CD14-positive monocyte (primary cell): ENCODE data around the gene ACSL3. TPM values are rescaled to one million over a fixed set of nuclear protein-coding genes. Genes with fewer than 3 reads are reported as not detected.

ENCODE experiments used
- DNase-seq, 3 donors: peaks; one replicate each; pipeline ENCODE4 v3.0.0-alpha.2; 2011 to 2022
- H2AFZ ChIP-seq: 2 replicates; pipeline ENCODE4 v1.6.0; 2012; ENCODE audit warnings: mild to moderate bottlenecking, low read depth, low read length, inconsistent platforms; ENCODE audit not compliant: insufficient read depth, poor library complexity, severe bottlenecking
- H3K27ac ChIP-seq, 2 donors: 1 replicate in 1 of 2; 2 replicates in 1 of 2; pipeline ENCODE4 v1.5.1; 2012 to 2013; ENCODE audit warnings: low read length in 2 of 2, control low read depth in 1 of 2, inconsistent platforms in 1 of 2, low read depth in 1 of 2, mild to moderate bottlenecking in 1 of 2
- H3K27me3 ChIP-seq, 2 donors: one replicate each; pipeline versions ENCODE4 v1.6.0 to v1.6.1; 2011 to 2013; ENCODE audit warnings: low read length in 2 of 2; ENCODE audit not compliant: control insufficient read depth in 2 of 2, insufficient read depth in 2 of 2
- H3K36me3 ChIP-seq, 2 donors: replicated peaks in 1 of 2; 1 replicate in 1 of 2; 2 replicates in 1 of 2; pipeline versions ENCODE4 v1.5.1 to v1.6.1; 2012 to 2013; ENCODE audit warnings: low read length in 2 of 2, control low read depth in 1 of 2, inconsistent platforms in 1 of 2, mild to moderate bottlenecking in 1 of 2; ENCODE audit not compliant: insufficient read depth in 2 of 2, control insufficient read depth in 1 of 2
- H3K4me1 ChIP-seq, 2 donors: 1 replicate in 1 of 2; 2 replicates in 1 of 2; pipeline versions ENCODE4 v1.5.1 to v1.6.1; 2012 to 2013; ENCODE audit warnings: low read length in 2 of 2, control low read depth in 1 of 2, inconsistent platforms in 1 of 2, mild to moderate bottlenecking in 1 of 2, moderate library complexity in 1 of 2; ENCODE audit not compliant: insufficient read depth in 2 of 2, control insufficient read depth in 1 of 2
- H3K4me2 ChIP-seq: replicated peaks from 2 replicates; pipeline ENCODE3; 2012; ENCODE audit warnings: low read length, moderate library complexity, mild to moderate bottlenecking; ENCODE audit not compliant: poor library complexity, severe bottlenecking; ENCODE audit errors: extremely low read depth
- H3K4me3 ChIP-seq, 3 experiments: fragments of 200-600 bp in 1 of 3; sonication (generic) in 1 of 3; replicated peaks in 1 of 3; 1 replicate in 2 of 3; 2 replicates in 1 of 3; pipeline ENCODE4 v1.5.1; 2011 to 2013; ENCODE audit warnings: low read length in 3 of 3, mild to moderate bottlenecking in 3 of 3, control low read depth in 2 of 3, low read depth in 2 of 3, inconsistent platforms in 1 of 3, moderate library complexity in 1 of 3
- H3K79me2 ChIP-seq: 2 replicates; pipeline ENCODE4 v1.6.0; 2012; ENCODE audit warnings: mild to moderate bottlenecking, control low read depth, inconsistent platforms, low read length, moderate library complexity; ENCODE audit not compliant: insufficient read depth
- H3K9ac ChIP-seq: 2 replicates; pipeline ENCODE4 v1.6.0; 2017; ENCODE audit warnings: low read length, mild to moderate bottlenecking; ENCODE audit not compliant: insufficient read depth, poor library complexity, severe bottlenecking
- H3K9me3 ChIP-seq, 2 donors: replicated peaks in 1 of 2; 1 replicate in 1 of 2; 2 replicates in 1 of 2; pipeline versions ENCODE4 v1.5.1 to v1.6.1; 2012 to 2013; ENCODE audit warnings: low read length in 2 of 2, control low read depth in 1 of 2; ENCODE audit not compliant: control insufficient read depth in 1 of 2, insufficient read depth in 1 of 2
- H4K20me1 ChIP-seq: 2 replicates; pipeline ENCODE4 v1.6.0; 2012; ENCODE audit warnings: mild to moderate bottlenecking, low read length, control low read depth, moderate library complexity; ENCODE audit not compliant: insufficient read depth
- H3K27ac Mint-ChIP-seq, 7 donors: one replicate each; pipeline ENCODE4 v1.8.0; 2020; ENCODE audit warnings: mild to moderate bottlenecking in 7 of 7, mixed read lengths in 7 of 7, moderate library complexity in 6 of 7, inconsistent platforms in 2 of 7
- H3K27me3 Mint-ChIP-seq, 3 donors: one replicate each; pipeline ENCODE4 v1.8.0; 2021 to 2022; ENCODE audit warnings: low read depth in 3 of 3, mild to moderate bottlenecking in 3 of 3, mixed read lengths in 3 of 3, moderate library complexity in 3 of 3, inconsistent platforms in 1 of 3
- H3K36me3 Mint-ChIP-seq, 2 donors: one replicate each; pipeline ENCODE4 v1.8.0; 2020; ENCODE audit warnings: mixed read lengths in 2 of 2, inconsistent platforms in 1 of 2, mild to moderate bottlenecking in 1 of 2
- H3K4me1 Mint-ChIP-seq: one replicate; pipeline ENCODE4 v1.8.0; 2020; ENCODE audit warnings: mild to moderate bottlenecking, mixed read lengths
- H3K4me3 Mint-ChIP-seq, 2 donors: one replicate each; pipeline ENCODE4 v1.8.0; 2020; ENCODE audit warnings: mild to moderate bottlenecking in 2 of 2, mixed read lengths in 2 of 2, moderate library complexity in 1 of 2
- H3K9me3 Mint-ChIP-seq, 7 donors: one replicate each; pipeline ENCODE4 v1.8.0; 2020 to 2022; ENCODE audit warnings: mixed read lengths in 7 of 7, mild to moderate bottlenecking in 6 of 7, moderate library complexity in 6 of 7, inconsistent platforms in 2 of 7
- CTCF ChIP-seq: fragments of 200-600 bp; IDR thresholded peaks from one replicate; pipeline ENCODE4 v1.8.0; 2022; ENCODE audit warnings: antibody characterized with exemption, mild to moderate bottlenecking
- WGBS: methylation state at CpG from one replicate; pipeline ENCODE4 v1.1.5; 2013; ENCODE audit warnings: missing lambda C conversion rate; ENCODE audit not compliant: insufficient coverage; 5-methylcytosine and 5-hydroxymethylcytosine counted together
- intact Hi-C, 2 donors: fragments of 100-400 bp; cut with micrococcal nuclease; formaldehyde crosslinking; loops; one replicate each; pipeline versions ENCODE4 v1.15.0 to v1.15.1; 2023
- polyA plus RNA-seq, 3 donors: library from polyadenylated mRNA; depleted of rRNA in 1 of 3; unstranded in 2 of 3; stranded (reverse) in 1 of 3; fragments of 300-500 nt in 2 of 3; fragments of >200 nt in 1 of 3; fragmentation: Illumina TruSeq in 2 of 3; gene quantifications; 1 replicate in 2 of 3; 2 replicates in 1 of 3; pipeline ENCODE4 v1.2.3, GENCODE V29; 2012 to 2021

ACSL3 gene
- polyA plus RNA-seq, 3 donors = 8.8 to 24.4 (median 19.9) TPM

- Mint-ChIP-seq H3K27ac (peak overlapping the region in 1 of 7 donors; percentile 42), H3K4me3 (no peak overlapping the region)
These were observed 122.1 kb downstream of the ACSL3 start for GRCh38 chr2:222982909-222983265.

GRCh38 chr2:222984908-222985307 is 124.1 kb downstream of the ACSL3 start:
- H3K4me3 ChIP-seq = no peak overlapping the region
- no peak for DNase-seq
- H2AFZ ChIP-seq = no peak overlapping the region
- no peak for TF ChIP-seq CTCF
- peaks cover 0 to 16% (median 9%) of the 10 kb centered on the region in 7 donors for H3K9me3 Mint-ChIP-seq
- H3K4me1 Mint-ChIP-seq = peaks cover 11% of the 10 kb centered on the region
- H3K27ac Mint-ChIP-seq = no peak overlapping the region
- no peaks in the 10 kb centered on the region for H3K36me3 ChIP-seq
- intact Hi-C loops = no loop called here
- H3K36me3 Mint-ChIP-seq = no peaks in the 10 kb centered on the region
- H3K4me3 Mint-ChIP-seq = no peak overlapping the region
- no peak overlapping the region for H3K27ac ChIP-seq
- no peaks in the 10 kb centered on the region for H4K20me1 ChIP-seq
- peaks cover 2 to 6% (median 3%) of the 10 kb centered on the region in 3 donors for H3K27me3 Mint-ChIP-seq
- 83% methylated on average over 1 of the region's 2 CpGs for WGBS
- H3K4me1 ChIP-seq = peaks cover 7 to 9% of the 10 kb centered on the region in 2 donors
- H3K9ac ChIP-seq = no peak overlapping the region
- no peaks in the 10 kb centered on the region for H3K27me3 ChIP-seq
- no peaks in the 10 kb centered on the region for H3K9me3 ChIP-seq
- no peak overlapping the region for H3K4me2 ChIP-seq
- H3K79me2 ChIP-seq = no peaks in the 10 kb centered on the region

More at GRCh38 chr2:222982909-222983265, 122.1 kb downstream of the ACSL3 start:
- Histone ChIP-seq H3K36me3 (no peaks in the 10 kb centered on the region), H4K20me1 (no peaks in the 10 kb centered on the region), H3K27ac (no peak overlapping the region), H3K27me3 (no peaks in the 10 kb centered on the region), H3K9me3 (no peaks in the 10 kb centered on the region), H3K4me3 (no peak overlapping the region), H3K4me2 (no peak overlapping the region), H3K4me1 (peaks cover 7 to 9% of the 10 kb centered on the region in 2 donors), H2AFZ (no peak overlapping the region), H3K9ac (no peak overlapping the region), H3K79me2 (no peaks in the 10 kb centered on the region)
- Mint-ChIP-seq H3K9me3 (peaks cover 0 to 8% (median 5%) of the 10 kb centered on the region in 7 donors), H3K36me3 (no peaks in the 10 kb centered on the region), H3K27me3 (peaks cover 2 to 9% (median 3%) of the 10 kb centered on the region in 3 donors), H3K4me1 (peaks cover 11% of the 10 kb centered on the region)
- no peak for TF ChIP-seq CTCF
- WGBS = 95% methylated on average over 2 of the region's 3 CpGs
- intact Hi-C loops = no loop called here
- DNase-seq = no peak
